Medulla oblongata (tissue), 1 donor: Measurements from ENCODE around the gene SPN.
A peak's percentile ranks its signal among the peaks of the same experiment; 100 is the strongest.
"Not testable (repeated sequence)": the region's sequence is repeated elsewhere in the genome, so short reads cannot be mapped to it uniquely, and the experiment has no call there.

Experiments
- DNase-seq: peaks from one replicate; pipeline ENCODE4 v3.0.0-alpha.2; 2015; ENCODE audit errors: extremely low spot score

The SPN gene, protein sequence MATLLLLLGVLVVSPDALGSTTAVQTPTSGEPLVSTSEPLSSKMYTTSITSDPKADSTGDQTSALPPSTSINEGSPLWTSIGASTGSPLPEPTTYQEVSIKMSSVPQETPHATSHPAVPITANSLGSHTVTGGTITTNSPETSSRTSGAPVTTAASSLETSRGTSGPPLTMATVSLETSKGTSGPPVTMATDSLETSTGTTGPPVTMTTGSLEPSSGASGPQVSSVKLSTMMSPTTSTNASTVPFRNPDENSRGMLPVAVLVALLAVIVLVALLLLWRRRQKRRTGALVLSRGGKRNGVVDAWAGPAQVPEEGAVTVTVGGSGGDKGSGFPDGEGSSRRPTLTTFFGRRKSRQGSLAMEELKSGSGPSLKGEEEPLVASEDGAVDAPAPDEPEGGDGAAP

DNA sequence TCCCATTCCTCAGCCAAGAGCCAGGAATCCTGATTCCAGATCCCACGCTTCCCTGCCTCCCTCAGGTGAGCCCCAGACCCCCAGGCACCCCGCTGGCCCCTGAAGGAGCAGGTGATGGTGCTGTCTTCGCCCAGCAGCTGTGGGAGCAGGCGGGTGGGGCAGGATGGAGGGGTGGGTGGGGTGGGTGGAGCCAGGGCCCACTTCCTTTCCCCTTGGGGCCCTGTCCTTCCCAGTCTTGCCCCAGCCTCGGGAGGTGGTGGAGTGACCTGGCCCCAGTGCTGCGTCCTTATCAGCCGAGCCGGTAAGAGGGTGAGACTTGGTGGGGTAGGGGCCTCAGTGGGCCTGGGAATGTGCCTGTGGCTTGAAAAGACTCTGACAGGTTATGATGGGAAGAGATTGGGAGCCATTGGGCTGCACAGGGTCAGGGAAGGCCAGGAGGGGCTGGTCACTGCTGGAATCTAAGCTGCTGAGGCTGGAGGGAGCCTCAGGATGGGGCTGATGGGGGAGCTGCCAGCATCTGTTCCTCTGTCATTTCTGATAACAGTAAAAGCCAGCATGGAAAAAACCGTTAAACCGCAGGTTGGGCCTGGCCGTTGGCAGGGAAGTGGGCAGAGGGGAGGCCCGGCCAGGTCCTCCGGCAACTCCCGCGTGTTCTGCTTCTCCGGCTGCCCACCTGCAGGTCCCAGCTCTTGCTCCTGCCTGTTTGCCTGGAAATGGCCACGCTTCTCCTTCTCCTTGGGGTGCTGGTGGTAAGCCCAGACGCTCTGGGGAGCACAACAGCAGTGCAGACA lies at the start of gene SPN:
SPN (plus strand) TSS at position 232 of the 791 bp plus-strand sequence; CDS start at position 714, 482 bp downstream.
- no peak for DNase-seq

DNA sequence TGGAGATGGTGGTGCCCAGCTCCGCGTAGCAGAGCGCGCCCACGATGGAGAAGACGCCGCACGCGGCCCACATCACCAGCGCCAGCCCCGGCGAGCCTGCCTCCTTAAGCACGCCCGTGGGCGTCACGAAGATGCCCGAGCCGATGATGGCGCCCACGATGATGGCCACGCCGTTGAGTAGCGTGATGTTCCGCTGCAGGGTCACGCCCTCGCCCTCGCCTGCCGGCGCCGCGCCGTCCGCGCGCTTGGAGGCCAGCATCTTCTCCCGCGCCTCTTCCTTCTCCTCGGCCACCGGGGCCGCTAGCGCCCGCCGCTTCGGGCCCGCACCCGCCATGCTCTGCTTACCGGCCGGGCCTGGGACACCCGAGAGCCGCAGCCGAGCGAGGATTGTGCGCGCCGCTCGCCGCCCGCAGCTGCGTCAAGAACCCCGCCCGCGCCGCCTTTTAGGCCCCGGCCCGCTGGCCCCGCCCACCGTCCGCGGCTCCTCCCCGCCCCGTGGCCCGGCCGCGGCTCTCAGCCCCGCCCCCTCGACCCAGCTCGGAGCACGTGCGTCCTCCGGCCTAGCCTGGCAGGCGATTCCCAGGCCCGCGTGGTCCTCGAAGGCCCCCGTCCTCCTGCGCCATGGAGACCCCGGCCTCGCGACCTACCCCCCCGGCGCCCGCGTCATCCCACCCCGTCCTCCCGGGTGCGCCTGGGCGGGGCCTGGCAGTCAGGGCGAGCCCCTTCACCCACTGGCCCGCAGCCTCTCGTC lies 49.6 kb upstream of the SPN start:
- peak; percentile 77 for DNase-seq

DNA sequence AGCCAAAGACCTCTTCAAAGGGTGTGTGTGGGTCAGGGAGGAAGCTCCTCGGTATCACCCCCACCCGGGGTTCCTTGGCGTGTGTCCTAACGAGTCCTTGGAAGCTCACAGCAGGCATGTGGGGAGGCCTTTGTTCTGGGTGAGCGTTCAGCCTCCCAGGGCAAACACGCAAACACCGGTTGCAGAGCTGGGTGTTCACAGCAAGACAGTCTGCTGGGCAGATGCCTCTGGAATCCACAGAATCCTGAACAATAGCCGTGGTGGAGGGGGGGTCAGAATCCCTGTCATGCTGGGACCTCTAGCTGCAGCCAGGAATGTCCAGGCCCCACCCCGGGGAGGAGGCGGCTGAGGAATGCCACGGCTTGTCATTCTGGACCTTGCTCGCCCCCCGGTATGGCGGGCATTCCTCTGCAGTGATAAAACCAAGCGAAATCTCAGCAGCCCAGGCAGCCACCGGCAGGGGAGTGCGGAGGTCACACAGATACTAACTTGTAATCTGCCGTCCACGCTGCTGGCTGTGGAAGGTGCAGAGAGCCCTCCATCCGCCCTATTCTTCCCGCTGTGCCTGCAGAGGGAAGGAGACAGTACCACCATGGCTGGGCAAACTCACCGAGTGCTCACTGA lies 48.2 kb upstream of the SPN start:
- DNase-seq = not testable (repeated sequence)

DNA sequence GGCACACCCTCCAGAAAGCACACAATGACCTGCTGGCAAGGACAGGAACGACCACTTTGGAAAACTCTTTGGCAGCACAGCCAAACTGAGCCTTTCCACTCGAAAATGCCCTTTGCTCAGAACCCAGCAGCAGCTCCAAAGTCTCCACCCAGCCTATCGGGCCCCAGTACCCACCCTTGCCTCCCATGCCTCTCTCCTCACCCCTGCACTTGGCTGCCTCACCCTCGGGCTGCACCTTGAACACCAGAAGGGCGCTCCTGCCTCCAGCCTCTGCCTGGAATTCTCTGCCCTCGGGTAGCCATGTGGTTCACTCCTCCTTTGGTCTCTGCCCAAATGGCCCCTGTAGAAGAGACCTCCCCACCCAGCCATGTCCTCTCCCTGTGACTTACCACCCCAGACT lies 46.9 kb upstream of the SPN start:
- DNase-seq = not testable (repeated sequence)

DNA sequence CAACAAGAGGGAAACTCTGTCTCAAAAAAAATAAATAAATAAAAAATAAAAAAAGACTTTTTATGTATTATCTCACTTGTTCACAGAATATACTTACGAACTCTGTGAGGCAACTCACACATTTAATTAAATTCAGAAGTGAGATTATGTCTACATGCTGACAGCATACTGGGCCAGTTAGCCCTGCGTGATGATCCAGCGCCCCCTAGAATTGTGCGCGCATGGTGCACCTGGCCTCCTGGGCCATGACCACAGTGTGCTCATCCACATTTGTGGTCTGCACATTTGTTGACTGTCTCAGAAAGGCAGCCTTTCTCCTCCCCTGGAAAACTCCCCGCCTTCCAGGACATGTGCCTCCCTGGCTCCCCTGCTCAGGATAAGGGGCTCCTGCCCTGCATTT lies 42.5 kb upstream of the SPN start:
- not testable (repeated sequence) for DNase-seq

DNA sequence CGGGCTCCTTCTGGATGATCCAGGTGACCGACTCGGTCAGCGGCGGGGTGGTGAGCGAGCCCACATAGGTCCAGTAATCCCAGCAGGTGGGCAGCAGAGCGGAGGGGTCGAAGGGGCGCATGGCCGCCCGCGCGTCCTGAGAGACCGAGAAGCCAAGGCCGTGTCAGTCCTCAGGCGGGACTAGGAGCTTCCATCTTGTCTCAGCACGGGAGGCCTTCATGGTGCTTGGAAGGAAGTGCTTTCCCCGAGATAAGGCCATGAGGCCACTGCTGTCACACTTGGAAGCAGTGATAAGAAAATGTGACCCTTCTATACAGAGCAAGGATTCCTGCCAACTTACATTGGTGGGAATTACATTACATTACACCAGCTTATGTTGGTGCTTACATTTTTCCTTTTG lies 40.3 kb upstream of the SPN start:
- not testable (repeated sequence) for DNase-seq

DNA sequence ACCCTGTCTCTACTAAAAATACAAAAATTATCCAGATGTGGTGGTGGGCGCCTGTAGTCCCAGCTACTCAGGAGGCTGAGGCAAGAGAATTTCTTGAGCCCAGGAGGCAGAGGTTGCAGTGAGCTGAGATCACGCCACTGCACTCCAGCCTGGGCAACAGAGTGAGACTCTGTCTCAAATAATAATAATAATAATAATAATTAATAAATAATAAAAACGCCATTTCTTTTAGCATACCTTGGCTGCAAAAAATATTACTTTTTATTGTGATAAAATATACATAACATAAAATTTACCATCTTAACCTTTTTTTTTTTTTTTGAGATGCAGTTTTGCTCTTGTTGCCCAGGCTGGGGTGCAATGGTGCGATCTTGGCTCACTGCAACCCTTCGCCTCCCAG lies 39.8 kb upstream of the SPN start:
- DNase-seq = not testable (repeated sequence)

DNA sequence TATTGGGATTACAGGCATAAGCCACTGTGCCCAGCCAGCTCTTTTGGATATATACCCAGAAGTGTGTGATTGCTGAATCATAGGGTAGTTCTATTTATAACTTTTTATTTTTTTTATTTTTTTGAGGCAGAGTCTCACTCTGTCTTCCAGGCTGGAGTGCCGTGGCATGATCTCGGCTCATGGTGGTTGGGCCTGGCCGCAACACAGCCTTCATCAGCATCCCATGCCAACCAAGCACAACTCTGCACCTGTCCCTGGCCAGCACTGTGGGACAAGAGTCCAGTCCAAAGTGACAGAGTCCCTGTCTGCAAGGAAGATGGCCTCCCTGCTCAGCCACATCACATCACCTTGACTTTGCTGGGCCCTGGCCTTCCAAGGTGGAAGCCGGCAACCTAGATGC lies 37.9 kb upstream of the SPN start:
- not testable (repeated sequence) for DNase-seq

DNA sequence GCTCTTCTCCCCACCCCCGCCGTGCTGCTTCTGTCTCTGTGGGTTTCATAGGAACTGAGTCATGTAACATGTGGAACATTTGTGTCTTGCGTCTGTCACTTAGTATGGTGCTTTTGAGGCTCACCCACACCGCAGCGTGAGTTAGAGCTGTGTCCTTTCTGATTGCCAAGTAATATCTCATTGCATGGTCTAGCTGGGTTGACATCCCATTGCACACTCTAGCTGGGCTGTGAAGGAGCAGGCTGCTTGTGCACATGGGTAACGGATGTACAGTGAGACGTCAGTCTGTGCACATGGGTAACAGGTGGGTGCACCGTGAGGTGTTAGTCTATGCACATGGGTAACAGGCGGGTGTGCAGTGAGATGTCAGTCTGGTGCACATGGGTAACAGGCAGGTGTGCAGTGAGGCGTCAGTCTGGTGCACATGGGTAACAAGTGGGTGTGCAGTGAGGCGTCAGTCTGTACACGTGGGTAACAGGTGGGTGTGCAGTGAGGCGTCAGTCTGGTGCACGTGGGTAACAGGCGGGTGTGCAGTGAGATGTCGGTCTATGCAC lies 36.2 kb upstream of the SPN start:
- not testable (repeated sequence) for DNase-seq

DNA sequence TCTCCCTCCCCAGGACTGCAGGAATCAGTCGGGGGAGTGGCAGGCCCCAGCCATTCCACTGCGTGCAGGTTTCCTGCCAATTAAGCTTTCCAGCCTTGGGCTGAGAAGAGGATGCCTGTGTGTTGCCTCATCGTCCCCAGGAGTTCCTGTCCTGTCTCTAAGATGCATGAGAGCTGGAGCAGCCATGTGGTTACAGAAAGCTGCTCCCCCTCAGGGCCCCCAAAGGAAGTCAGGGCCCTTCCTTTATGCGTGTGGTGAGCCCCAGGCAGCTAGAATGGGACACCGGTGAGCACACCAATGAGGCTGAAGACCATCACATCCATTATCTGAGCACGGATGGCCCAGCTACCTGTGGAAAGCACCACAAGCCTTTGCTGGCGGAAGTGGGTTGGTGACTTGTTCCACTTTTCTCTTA lies 35.4 kb upstream of the SPN start:
- not testable (repeated sequence) for DNase-seq

DNA sequence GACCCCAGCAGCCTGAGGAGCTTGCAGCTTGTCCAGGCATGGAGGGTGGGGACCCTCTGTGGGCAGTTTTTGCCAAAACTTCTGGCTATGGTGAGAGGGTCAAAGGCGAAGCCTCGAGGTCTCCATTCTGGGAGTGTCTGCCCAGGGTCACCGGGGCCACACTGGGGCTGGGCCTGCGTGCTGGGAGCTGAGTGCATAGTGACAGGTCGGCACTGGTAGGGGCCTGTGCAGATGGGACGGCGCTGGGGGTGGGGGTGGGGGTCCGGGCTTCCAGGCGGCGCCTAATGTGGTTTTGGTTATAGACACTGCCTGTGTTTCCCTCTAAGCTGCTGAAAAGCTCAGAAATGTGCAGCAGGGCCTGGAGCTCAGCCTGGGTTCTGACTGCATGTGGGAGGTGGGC lies 34.3 kb upstream of the SPN start:
- not testable (repeated sequence) for DNase-seq

DNA sequence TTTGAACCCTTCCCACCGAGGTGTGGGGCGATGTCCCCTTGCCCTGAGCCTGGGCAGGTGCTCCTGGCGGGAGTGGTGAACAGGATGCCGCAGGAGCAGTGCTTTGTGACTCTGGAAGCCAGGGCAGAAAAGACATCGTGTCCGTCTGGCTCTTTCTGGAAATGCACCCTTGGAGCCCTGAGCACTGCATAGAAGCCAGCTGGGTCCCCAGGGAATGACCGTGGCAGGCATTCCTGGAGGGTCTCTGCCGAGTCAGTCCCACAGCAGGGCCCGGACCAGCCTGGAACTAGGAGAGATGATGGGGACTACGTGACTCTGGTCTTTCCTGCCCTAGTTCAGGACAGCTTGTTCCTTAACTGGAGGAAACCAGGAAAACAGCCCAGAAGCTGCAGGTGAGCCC lies 33.7 kb upstream of the SPN start:
- not testable (repeated sequence) for DNase-seq

DNA sequence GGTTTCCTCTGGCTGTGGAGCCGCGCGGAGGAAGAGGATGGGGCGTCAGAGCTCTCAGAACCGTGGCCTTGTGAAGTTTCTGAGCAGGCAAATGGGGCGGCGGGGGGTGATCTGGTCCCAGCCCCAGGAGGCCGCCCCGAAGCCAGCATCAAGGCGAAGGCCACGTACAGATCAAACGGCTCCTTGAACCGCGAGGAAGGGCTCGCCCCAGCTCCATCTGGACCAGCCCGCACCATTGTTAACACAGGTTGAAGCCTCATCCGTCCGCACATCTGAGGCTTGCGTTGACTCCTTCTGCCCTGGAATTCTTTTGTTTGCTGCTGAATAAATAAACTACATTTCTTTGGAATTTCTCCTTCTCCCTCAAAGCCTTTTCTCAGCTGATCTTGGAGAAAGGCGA lies 31.4 kb upstream of the SPN start:
- not testable (repeated sequence) for DNase-seq

DNA sequence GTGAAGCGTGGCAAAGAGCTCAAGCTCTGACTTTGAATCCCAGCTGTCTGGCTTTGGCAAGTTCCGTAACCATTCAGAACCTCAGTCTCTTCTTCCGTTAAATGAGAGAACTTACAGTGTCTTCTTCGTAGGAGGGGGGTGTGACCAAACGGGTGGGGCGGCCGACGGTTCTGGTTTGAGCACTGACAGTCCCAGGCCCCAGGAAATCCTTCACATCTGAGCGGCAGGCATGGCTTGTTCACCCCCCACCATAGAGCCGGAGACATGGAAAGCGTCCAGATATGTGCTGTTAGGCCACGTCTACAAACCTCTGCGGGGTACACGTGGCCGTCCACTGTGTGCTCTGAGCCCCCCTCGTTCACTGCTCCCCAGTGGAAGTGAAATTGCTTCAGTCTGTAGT lies 27.1 kb upstream of the SPN start:
- not testable (repeated sequence) for DNase-seq

DNA sequence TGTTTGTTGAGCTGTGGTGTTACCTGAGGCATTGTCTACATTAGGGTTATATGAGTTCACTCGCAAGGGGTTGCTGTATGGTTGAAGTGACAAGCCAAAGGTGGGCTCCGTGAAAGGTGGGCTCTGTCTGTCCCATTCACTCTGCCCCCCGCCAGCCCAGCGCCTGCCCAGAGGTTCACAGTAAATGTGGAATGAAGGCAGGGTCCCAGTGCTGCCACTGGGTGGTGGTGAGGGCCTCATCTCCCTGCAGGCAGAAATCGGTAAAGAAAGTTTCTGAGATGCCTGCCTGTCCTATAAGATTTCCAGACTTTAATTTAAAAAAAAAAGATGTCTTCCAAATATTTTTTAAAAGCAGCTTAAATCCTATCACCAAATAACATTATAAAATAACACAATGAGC lies 26.7 kb upstream of the SPN start:
- DNase-seq = not testable (repeated sequence)

DNA sequence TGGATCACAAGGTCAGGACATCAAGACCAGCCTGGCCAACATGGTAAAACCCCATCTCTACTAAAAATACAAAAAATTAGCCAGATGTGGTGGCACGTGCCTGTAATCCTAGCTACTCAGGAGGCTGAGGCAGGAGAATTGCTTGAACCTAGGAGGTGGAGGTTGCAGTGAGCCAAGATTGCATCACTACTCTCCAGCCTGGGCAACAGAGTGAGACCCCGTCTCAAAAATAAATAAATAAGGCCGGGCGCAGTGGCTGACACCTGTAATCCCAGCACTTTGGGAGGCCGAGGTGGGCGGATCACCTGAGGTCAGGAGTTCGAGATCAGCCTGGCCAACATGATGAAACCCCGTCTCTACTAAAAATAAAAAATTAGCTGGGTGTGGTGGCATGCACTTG lies 24.3 kb upstream of the SPN start:
- not testable (repeated sequence) for DNase-seq

DNA sequence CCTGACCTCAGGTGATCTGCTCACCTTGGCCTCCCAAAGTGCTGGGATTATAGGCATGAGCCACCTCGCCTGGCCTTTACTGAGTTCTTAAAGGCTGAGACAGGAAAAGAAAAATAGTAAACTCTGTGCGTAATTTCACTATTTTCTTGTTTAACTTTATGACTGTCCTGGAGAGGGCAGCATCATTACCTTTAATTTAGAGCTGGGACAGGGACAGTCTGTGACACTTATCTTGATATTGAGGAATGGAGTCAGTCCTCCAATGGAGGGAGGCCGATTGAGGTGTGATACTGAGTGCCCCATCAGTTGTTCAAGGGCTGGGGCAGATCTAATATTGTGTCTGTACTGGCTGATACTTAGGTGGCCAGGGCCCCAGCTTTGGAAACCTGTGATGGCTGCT lies 21.5 kb upstream of the SPN start:
- DNase-seq = peak; percentile 31

DNA sequence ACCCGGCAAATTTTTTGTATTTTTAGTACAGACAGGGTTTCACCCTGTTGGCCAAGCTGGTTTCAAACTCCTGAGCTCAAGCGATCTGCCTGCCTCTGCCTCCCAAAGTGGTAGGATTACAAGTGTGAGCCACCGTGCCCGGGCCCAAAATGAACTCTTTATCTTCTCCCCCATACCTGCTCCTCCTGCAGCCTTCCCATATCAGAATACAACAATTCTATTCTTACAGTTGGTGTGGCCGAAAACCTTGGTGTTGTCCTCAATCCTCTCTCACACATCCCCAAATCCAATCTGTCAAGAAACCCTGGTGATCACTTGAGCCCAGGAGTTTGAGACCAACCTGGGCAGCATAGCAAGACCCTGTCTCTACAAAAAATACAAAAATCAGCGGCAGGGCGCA lies 19.5 kb upstream of the SPN start:
- no peak for DNase-seq

DNA sequence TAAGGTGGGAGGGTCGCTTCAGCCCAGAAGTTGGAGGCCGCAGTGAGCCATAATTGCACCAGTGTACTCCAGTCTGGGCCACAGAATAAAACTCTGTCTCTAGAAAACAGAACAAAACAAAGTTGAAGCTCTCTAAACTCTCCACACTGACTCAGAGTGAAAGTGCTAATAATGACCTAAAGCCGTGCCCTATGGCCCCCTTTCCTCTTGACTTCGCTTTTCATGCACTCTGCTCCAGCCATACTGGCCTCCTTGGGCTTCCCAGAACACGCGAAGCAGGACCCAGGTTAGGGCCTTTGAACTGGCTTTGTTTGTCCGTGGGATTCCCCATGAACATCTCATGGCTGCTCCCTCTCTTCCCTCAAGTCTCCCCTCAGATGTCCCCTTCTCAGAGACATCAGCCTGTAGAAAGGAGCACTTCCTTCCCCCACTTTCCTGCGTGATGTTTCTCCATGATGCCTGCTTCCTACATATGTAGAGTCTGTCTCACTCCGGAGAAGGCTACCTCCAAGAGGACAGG lies 18.6 kb upstream of the SPN start:
- DNase-seq = peak; percentile 72

DNA sequence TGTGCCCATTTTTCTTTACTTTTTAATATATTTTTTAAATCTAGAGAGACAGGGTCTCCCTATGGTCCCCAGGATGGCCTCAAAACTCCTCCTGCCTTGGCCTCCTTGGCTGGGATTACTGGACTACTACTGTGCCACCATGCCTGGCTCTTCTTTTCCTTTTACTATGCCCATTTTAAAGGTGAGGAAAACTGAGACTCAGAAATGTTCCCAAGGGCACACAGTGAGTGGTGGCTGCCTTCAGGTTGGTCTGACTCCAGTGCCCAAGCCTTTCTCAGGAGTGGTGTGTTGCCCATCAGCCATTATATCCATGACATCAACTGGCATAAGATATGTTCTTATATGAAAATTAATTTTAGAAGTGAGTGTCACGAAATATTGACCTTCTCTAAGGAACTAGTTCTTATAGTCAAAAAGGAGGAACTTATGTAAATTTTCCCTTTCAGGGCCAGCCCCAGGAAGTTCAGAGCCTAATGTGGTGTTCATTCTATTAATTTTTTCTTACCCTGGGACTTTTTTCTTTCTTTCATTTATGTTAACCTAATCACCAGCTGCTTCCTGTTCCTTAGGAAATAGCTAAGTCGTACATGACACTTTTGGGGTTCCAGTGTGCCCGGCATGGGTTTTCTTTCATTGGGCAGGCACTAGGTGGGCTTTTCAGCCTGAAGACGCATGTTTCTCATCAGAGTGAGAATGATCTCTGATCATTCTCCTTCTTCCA lies 17.9 kb upstream of the SPN start:
- no peak for DNase-seq
